Measurements from ENCODE around the gene IL19.
A peak's percentile ranks its signal among the peaks of the same experiment; 100 is the strongest.

The IL19 gene

DNA sequence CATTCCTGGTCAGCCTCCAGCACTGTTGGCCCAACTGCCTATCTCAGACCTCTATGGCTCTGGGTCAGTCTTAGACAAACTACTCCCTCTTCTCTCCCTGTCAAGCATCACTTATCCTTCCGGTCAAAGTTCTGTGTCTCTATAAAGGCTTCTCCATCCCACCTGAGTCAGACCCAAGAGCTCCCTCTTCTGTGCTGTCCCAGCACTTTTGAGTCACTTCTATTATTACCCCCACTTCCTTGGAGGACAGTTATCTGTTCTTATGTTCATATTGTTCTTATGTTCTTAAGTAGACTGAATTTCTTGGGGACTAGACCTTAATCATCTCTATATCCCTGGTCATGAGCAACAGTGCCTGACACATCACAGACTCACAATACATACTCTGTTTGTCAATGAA, 30.9 kb downstream of the IL19 start:
- DNase-seq: no peak

DNA sequence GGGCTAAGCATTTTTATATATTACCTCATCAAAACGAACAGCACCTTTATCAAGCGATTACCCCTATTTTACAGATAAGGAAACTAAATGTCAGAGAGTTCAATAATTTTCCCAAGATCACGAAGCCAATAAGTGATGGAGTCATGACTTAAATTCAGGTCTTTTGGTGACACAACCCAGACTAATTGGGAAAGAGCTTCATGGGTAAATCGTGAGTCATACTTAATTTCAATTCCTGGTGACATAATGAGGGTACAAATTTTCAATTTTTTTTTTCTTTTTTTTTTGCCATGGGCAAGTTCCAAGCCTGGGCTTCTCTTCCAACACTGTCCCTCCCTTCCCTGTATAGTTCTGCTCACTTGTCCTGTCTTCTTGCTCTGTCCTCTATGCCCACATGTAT, 31.8 kb downstream of the IL19 start:
- DNase-seq: no peak

DNA sequence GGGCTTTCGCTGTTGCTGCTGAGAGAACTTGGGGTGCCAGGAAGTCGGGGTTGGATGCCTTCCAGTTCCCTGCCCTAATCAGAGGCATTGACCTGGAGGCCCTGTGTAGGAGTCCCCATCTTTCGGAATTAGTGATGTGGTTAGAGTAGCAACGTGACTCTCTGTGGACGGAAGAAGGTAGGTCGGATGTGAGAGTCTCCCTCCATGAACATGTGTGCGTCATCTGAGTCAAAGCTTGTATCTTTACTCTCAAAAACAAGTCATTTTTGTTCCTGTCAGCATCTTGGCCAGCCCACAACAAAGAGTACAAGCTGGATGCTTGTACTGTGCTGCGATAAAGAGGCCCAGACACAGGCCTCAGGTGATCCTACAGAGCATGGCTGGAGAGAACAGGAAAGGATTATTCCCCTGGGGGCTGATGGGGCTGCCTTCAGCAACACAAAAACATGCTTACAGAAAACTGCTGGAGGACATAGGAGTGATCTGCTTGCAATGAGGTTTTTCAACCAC, 32.7 kb downstream of the IL19 start:
- peak; percentile 59 for DNase-seq

DNA sequence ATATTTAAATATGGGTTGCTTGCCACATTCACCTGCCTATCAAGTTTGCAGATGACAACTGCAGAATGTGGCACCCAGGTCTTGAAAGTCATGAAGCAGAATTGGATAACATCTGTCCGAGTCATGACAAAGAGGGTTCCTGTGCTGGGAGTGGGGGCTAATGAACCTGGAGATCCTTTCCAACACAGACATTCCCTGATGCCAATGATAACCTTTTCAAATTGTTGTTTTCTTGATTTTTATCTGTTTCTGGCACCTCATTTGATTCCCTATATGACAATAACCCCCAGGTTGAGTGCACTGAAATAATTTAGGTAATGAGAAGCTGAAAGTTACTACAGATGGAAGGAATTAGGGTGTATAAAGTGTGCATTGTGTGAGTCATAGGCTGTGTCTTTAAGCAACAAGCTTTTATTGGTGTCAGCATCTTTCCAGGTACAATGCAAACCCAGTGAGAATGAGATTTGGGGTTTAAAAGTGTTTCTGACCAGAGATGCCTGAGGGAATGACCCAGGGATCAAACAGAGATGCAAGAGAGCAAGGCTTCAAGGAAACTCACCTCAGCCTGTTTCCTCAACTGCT, 33.7 kb downstream of the IL19 start:
- DNase-seq: no peak

DNA sequence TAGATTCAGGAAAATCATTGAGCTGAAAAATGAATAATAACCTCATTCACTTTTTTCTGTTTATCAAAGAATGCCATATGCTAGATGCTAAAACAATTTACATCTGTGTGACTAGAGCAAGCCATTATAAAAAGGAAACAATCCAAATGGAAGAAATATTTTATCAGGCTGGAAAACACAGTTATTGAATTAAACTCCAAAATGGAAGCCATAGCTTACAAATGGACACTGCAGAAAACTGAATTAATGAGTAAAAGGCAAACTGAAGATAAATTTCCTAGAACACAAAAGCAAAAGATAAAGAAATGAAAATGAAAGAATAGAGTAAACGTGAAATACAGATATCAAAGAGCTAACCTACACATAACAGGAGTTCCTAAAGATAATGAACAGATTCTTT, 34.8 kb downstream of the IL19 start:
- DNase-seq: no peak

DNA sequence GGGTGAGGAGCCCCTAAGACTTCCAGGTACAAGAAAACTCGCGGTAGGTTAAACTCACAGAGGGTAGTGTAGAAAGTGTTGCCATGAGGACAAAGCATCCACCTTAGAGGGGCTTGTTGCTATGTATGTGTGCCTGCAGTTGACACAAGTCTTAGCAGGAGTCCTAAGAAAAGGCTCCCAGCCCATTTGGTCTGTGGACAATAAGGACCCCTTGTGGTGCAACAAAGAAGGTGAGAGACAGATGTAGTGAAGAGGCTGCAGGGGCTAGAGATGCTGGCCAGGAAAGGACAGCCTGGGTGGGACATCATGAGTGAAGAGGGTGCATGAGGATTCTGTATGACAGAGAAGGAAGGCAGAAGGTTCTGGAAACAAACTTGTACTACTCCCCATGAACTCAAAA, 38.0 kb downstream of the IL19 start:
- no peak for DNase-seq

DNA sequence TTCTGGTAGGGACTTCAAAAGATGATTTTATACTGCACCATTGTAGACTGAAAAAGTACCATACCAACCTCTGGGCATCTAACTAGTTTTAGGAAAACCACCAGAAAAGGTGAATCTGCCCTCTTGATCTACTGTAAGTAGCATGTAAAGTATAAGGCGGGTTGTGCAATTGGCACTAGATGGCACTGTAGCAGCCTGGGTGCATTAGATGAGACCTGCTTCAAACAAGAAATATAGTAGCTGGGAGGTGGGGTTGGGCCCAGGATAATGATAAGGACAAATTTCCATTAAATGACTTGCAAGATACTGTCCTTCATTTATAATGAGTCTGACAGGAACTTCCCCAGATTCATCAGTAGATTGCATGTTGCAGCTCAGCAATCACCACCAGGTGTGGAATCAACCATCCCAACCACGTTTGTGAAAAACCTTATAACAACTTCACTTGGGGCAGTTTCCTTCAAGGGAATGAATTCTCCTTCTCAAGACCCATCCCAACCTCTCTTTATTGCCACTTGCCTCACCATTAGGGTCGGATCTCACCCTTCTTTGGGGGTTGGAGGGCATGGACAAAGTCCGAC, 39.0 kb downstream of the IL19 start:
- no peak for DNase-seq

DNA sequence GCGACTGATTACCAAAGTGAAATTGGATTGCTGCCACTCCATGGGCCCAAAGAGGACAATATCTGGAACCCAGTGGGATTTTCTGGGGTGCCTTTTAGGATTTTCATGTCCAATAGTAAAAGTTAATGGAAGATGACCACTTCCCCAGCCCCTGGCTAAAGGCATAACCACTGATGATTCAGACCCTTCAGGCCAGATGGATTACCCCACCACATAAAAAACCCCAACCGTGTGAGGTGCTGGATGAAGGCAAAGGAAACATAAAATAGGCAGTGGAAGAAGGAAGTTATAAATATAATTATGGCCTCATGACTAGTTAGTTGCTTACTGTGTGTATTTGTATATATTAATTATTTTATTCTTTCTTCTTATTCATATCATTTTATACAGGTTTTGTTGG, 41.9 kb downstream of the IL19 start:
- DNase-seq: no peak

DNA sequence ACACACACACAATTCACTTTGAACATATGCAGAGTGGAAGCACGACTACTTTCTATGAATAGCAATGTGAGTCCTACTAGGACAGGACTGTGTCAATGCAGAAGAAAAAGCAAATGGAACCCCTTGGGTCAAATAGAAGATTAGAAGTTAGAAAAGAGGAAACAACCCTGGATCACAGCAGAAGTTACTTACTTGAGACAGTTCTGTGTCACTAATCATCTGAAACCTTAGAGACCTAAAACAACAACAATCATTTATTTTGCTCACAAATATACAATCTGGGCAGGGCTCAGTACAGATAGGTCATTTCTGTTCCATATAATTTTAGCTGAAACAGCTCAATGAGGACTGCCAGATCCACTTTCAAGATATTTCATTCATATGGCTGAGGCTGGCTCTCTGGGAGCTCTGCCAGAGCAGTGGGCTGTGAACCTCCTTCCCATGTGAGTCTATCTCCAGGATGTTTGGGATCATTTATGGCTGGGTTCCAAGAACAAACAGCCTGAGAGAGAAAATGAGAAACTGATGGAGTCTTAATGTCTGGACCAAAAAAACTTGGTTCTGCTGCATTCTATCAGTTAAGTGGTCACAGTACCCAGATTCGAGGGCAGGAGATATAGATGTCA, 44.3 kb downstream of the IL19 start:
- no peak for DNase-seq

DNA sequence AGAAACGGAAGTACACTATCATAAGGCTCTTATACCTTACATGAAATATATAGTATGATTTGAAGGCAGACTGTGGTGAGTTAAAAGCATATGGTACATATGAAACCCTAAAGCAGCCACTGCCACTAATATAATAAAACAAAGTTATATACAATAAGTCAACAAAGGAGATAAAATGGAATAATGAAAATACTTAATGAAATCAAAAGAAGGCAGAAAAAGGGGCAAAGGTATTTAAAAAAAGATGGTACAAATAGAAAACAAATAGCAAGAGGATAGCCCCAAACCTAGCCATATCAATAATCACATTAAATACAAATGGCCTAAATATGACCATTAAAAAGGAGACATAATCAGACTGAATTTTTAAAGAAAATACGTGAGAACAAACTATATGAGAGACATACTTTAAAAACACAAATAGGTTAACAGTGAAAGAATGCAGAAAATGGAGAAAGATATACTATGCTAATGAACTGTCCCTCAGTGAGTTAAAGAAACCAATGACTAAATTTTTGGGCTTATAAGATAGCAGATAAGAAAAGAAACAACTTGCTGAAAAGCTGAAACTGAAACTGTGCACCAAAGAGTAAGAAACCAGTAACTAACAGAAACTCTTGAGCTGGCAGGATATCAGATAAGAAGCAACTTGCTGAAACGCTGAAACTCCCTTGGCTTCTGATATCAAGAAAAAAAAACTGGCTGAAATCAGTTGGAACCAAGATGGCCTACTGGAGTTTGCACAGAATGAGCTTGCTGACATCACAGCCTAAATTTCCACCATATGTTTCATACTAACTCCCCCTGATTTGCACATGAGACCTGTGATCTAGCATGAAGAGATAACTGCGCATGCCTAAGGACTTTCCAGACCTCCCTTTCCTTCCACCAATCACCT, 46.1 kb downstream of the IL19 start:
- DNase-seq: no peak

DNA sequence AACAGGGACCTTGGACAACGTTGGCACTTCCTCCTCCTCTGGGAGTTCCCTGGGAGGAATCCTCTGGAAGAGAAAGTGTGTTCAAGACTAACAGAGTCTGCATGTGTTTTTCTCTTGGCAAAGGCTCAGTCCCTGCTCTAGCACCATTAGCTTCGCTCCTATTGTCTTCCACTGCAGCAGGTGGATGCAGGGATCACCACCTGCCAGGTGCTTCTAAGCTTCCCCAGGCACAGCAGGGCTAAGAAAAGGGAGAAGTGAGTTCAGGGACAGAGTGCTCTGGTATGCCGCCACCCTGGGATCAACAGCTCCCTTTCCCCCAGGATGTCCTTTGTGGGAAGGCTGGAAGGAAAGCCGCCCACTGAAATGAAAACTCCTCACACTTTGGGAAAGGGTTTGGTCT, 50.9 kb downstream of the IL19 start:
- DNase-seq: no peak

DNA sequence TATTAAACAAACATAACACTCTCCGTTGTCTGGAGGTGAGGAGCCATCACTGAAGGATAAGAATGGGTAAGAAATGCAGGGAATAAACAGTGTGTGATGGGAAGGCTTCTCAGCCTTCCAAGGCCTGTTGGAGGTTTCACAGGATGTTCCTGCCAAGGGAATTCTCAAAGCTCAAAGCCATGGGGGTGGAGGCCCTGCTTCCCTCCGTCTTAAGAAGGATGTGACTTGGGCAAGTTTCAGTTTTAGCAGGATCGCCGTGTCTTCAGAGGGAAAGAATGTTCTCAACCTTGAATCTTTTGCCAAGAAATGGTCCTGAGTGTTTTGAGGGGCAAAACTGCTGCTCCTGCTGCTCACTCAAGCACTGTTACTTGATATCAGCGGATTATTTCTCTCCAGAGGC, 53.2 kb downstream of the IL19 start:
- no peak for DNase-seq

DNA sequence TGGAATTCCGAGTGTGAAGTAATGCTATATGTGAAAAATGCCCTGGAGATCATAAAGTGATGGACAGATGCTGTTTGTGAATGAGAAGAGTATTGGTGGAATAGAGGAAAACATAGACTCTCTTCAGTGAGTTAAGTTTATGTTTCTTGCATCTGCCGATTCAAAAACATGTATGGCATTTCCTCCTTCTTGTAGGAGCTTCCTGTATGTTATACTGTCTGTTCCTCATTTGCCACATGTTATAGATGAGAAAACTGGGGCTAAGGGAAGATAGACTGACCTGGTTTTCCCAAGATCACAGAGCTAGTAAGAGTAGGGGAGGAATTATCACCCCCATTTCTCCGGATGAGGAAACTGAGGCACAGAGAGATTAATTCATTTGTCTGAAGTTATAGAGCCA, 53.8 kb downstream of the IL19 start:
- DNase-seq: no peak

DNA sequence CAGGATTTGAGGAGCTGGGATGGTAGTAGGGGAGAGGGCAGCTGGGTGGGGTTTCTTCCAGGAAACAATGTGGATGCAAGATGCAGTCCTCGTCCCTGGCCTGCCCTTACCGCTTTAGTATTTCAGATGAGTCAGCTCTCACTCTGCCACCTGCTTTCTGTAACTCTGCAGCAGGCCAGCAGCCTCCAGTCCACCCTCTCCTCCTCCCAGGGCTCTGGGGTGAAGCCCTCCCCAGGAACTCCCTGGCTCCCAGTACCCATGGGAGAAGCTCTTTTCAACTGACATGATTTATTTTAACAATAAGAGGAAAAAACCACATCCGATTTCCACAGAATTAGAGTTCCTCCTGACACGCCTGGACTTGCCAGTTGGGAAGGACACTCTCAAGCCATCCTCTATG, 55.8 kb downstream of the IL19 start:
- no peak for DNase-seq

DNA sequence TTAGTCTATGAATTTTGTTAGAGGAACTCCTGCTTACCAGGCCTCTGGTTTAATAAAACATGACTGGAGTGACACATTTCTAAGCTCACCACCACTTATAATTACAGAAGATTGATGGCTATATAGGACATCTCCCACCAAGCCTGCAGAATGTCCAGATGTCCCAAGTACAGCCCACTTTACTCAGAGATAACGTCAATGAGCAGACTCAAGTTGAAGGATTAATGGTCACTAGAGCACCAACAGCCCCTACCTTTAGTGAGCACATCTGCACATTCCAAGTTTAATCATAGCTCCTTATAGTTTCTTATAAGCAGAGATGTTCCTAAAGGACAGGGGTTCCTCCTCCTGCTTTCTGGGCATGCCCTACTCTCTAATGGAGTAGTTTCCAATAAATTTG, 57.5 kb downstream of the IL19 start:
- no peak for DNase-seq

DNA sequence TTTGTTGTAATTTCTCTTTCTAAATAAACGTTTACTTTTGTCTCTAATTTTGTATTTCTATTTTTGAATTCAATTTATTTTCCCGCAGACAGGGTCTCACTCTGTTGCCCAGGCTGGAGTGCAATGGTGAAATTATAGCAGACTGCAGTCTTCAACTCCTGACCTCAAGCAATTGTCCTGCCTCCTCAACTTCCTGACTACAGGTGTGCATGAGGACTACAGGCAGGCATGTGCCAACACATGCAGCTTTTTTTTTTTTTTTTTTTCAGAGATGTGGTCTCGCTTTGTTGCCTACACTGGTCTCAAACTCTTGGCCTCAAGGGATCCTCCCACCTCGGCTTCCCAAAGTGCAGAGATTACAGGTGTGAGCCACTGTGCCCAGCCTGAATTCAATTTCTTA, 58.2 kb downstream of the IL19 start:
- no peak for DNase-seq

DNA sequence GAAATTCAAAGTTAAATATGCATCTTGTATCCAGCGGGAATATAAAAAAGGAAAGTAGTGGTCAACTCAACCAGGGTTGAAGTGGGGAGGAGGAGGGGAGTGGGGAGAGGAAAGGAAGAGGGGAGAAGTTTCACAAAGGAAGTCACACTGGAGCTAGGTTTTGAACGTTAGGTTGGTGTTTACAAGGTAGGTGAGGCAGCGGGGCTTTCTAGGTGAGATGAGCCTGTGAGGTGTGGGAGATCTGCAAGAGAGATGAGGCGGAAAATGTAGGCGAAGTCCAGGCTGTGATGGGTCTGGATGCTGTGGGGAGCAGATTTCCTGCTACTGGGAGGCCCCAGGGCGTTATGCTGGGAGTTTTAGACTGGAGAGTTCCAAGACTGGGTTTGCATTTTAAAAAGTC, 58.7 kb downstream of the IL19 start:
- no peak for DNase-seq

DNA sequence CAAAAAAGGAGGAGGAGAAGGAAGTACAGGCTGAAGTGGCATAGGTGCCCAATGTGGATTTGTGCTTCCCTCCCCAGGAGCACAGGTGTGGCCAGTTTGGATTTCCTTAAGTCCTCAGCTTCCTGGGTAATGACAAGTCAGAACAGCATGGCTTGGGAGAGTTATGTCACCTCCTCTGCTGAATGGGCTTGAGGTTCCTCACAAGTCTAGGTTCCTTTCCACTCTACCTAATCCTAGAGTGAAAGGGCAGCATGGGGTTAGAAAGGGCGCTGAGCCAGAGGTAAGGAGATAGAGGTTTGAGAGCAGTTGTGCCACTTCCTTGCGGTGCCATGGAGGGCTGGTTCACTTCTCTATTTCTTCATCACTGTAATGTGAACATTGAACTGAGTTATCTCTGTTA, 59.3 kb downstream of the IL19 start:
- no peak for DNase-seq

DNA sequence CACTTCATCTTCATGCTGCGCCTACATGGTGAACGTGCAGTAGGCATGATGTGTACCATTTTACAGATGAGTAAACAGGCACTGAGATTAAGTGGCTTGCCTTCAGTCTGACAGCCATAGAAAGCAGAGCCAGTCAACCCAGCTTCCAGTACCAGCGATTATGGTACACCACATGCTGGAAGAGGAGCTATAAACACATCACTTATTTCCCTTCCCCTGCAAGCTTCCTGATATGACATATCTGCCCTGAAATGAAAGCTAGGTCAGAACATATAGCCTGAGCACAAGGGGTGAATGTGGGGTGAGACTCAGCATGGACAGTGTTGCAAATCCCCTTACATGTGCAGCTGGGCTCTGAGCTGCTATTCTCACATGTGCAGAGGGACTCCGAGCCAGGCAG, 61.1 kb downstream of the IL19 start:
- no peak for DNase-seq

DNA sequence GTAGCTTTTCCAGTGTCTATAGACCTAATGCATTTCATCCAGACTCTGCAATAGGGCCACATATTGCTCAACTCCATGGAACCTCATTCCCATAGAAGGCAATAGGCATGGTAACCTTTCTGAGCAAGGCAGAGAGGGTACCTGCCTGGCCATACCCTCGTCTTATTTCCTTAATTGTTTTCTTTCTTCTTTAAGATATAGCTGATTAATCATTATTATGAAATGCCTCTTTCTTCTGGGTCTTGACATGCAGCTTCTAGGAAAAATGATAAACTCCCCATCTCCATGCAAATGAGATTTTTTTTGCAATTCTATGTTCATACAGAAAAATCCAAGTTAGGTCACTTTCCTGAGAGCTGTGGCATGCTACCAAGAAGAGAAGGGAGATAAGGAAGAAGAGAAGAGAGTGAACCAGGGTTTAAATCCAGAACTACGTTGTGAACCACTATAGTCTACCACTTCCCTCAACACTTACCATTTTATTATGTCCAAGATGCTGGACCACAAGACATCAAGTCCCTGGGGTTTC, 61.8 kb downstream of the IL19 start:
- DNase-seq: no peak

DNA sequence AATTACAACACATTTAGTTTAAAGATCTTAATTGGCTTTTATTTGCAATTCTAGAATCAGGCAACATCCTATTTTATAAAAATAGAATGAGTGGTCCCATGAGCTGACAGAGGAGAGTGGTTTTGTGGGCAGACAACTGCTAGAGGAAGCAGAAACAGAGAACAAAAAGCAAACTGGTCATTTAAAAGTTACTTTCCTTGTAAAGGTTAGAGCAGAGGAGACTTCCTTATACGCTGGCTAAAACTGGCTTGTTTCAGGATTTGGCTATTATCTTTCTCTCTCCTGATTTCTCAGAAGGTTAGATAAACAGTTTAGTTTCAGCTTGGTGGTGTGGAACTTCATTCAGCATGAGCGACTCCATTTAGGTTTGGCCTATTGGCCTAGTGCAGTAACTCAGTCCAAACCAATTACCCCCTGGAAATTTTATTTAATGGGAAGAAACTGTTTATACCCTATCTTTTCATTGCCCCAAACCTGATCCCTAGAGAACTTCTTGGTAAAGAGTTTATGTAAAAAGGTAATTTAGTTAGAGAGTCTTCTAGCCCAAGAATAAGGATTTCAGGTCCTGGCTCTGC, 62.6 kb downstream of the IL19 start:
- no peak for DNase-seq

DNA sequence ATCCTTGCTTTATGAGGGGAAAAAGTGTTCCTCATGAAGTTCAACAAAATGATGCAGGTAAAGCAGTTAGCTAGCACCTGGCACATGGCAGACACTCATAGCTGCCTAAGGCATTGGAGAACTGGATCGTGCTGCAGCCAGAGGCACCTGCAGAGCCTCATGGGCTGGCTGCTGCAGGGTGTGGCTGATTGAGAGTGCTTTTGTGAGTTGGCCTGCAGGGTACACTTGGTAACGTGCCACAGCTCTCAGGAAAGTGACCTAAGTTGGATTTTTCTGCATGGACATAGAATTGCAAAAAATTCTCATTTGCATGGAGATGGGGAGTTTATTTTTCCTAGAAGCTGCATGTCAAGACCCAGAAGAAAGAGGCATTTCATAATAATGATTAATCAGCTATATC, 63.2 kb downstream of the IL19 start:
- DNase-seq: no peak

DNA sequence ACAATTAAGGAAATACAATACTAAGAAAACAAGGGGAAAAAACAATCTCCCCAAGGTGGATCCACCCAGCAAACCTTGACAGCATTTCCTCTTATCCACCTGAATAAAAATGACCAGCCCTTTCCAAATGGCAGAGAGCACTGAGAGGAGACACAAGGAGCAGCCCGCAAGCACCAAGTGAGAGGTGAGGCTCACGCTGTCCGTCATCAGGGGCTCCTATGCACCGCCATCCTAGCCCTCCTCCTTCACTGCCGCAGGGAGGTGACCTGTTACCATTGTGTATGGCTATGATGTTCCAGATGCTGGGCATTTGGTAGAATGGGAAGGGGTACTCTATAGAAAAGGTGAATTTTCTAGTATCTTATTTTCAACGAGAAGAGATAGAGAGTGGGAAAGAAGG, 63.6 kb downstream of the IL19 start:
- DNase-seq: no peak

Data from activated CD4-positive, CD25-positive, alpha-beta regulatory T cell treated with anti-CD3 and anti-CD28 coated beads, Interleukin-2, amount 50 U/mL, for 72 hours (primary cell).